ENCODE data around the gene MALAT1.
A peak's percentile ranks its signal among the peaks of the same experiment; 100 is the strongest.

MALAT1 gene

GRCh38 chr11:65540290-65541092 lies 41.6 kb downstream of the MALAT1 start:
- peak; percentile 60 to 69 for DNase-seq (ENCODE audit: low read depth in 2 of 2)

DNA sequence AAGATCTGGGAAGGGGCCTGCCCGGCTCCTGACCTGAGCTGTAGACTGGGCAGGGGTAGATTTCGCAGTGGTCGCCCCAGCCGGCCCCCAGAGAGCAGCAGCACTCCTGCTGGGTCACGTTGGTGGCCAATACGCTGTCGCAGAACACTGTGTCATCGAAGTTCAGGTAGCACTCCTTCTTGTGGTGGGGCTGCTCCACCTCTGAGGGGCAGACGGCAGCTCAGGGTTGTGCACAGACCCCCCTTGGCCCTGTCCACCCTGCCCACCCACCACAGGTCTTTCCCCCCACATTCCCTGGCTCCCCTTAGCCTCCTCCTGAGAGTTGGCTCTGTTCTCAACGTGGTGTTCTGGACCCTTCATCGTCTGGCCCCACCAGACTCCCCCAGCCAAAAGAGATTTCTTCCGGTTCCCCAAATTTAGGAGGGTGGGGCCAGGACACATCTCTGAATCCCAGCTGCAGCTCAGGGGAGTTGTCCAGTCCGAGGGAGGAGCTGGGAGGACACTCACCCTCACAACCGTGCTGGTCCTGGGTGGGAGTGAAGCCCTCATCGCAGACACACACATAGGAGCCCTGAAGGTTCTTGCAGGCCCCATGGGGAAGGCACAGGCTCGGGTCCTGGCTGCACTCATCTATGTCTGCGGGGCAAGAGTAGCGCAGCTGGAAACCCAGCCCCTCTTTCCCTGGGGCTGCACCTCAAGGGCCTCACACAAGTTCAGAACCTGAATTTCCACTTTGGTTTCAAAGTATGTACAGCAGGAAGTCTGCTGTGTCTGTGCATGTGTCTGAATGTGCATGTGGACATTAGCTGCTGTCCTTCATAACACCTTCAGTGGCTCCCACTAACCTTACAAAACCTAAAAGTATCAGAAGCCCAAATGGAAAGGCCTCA lies 42.5 kb downstream of the MALAT1 start:
- no peak for DNase-seq (ENCODE audit: low read depth in 2 of 2)

- no peak for DNase-seq (ENCODE audit: low read depth in 2 of 2)
Observed at GRCh38 chr11:65542738-65543390, 44.0 kb downstream of the MALAT1 start.

DNA sequence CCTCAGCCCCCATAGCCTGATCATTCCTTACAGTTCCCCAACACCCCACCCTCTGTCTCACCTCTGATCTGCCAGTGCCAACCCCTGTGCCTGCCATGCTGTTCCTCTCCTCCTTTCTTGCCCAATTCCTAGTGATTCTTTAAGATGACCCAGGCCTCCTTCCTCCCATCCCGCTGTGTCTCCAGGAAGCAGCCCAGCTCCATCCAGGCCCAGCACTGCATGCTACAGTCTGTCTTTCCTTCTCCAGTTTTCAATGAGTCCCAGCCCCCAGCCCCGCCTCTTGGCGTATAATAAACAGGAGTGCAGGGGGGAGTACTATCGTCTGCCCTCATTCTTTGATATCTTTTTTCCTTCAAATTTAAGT lies 47.0 kb downstream of the MALAT1 start:
- DNase-seq (ENCODE audit: low read depth in 2 of 2) = no peak

GRCh38 chr11:65546217-65546958 lies 47.5 kb downstream of the MALAT1 start:
- peak; percentile 96 to 98 for DNase-seq (ENCODE audit: low read depth in 2 of 2)

DNA sequence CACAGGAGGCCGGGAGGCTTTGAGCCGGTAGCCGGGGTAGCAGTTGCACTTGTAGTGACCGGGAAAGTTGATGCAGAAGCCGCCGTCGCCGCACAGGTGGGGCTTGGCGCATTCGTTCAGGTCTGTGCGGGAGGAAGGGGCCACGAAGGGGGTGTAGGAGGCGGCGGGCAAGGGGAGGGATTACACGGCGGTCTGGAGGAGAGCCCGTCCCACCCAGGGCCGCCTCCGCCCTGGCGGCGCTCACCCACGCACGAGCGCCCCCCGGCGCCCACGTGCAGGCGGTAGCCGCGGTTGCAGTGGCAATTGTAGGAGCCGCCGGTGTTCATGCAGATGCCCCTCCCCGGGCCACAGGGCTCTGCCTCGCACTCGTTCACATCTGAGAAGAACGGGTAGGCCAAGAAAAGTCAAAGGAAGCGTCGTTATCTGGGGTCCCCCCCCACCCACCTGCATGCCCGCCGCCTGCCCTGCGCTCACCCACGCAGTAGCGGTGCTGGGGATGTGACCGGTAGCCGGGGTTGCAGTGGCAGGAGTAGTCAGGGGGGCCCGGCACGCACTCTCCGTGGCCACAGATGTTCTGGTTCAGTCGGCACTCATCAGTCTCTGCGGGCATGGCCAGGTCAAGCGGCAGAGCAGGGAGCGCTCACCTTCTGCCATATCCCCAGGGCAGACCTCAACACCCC lies 48.7 kb downstream of the MALAT1 start:
- DNase-seq (ENCODE audit: low read depth in 2 of 2) = no peak

- no peak for DNase-seq (ENCODE audit: low read depth in 2 of 2)
Observed at GRCh38 chr11:65548395-65548794, 49.5 kb downstream of the MALAT1 start.

GRCh38 chr11:65549096-65549495 lies 50.3 kb downstream of the MALAT1 start:
- DNase-seq (ENCODE audit: low read depth in 2 of 2) = no peak

DNA sequence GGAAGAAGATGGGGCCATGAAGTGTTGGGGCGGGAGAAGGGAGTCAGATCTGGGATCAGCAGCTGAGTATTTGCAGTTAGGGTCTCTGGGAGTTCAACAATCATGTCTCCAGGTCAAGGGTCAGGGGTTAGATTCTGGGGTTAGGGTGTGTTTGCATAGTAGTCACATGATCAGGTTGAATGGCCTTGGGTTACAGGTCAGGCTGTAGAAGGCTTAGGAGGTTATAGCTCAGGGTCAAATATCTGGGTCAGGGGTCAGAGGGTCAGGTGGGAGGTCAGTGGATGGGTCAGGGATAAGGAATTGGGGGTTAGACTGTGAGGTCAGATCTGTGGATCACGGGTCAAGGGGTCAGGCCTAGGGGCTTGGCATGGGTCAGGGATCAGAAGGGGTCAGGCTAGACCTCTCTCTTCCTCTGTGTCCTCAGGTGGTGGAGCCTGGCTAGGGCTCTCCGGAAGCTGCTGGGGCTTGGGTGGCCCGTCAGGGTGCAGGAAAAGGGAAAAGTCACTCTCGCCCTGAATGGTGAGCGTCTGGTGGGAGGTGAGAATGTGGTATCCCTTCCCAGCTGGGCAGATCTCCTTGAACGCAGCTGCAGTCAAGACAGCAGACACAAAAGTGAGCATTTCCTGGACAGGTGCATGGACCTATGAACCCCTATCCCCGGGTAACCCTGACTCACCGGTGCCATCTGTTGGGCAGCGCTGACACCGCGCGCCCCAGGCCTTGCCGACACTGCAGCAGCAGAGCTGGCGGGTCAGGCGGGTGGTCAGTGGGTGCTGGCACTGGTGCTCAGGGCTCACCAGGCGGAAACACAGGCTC lies 52.9 kb downstream of the MALAT1 start:
- DNase-seq (ENCODE audit: low read depth in 2 of 2) = no peak

DNA sequence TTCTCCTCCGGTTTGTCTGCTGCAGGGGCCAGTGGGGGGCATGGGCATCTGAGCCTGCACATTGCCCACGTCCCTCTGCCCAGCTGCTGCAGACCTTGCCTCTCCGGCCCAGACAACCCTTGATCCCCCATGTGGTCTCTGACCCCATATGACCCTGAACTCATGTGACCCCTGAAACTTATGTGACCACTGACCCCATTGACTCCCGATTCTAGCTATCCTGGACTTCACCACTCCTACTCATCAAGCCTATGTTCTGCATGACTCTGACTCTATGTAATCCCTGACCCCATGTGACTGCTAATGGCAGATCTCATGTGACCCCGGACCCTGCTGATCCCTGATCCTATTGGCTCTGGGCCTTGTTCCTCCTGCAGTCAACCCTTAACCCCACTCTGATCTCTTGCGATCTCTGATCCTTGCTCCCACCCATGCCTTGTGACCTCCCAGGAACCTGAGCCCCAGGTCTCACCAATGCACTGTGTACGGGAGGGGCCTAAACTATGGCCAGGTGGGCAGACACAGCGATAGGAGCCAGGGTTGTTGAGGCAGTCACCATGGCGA lies 53.6 kb downstream of the MALAT1 start:
- no peak for DNase-seq (ENCODE audit: low read depth in 2 of 2)

GRCh38 chr11:65553301-65554001 lies 54.6 kb downstream of the MALAT1 start:
- no peak for DNase-seq (ENCODE audit: low read depth in 2 of 2)

GRCh38 chr11:65554057-65554818 lies 55.4 kb downstream of the MALAT1 start:
- no peak for DNase-seq (ENCODE audit: low read depth in 2 of 2)

GRCh38 chr11:65554842-65555430 lies 56.1 kb downstream of the MALAT1 start:
- no peak for DNase-seq (ENCODE audit: low read depth in 2 of 2)

DNA sequence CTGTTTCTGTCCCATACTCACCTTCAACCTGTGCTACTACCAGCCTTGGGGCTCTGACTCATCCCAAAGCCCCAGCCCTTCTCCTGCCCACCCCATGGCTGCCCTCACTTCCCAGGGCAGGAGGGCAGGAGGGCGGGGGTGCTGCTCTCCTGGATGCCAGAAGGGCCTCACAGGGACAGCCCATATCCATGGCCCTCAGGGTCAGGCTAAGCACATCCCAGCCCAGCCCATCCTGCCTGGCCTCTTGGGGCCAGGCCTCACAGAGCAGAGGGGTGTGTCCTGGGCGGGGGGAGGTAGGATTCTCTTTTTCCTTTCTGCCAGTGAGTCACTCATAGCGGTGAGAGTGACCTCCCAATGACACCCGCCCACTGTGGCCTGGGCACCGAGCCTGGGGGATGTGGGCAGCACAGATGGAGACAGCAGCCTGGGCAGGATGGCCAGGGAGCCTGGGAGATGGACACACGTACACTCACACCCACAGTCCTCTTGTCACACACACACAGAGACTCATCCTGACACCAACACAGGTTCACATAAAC lies 56.9 kb downstream of the MALAT1 start:
- no peak for DNase-seq (ENCODE audit: low read depth in 2 of 2)

Measured in activated CD8-positive, alpha-beta memory T cell treated with anti-CD3 and anti-CD28 coated beads for 4 hours (primary cell).